ENCODE measurements around the gene FAM83C. TPM values are rescaled to one million over a fixed set of nuclear protein-coding genes. Genes with fewer than 3 reads are reported as not detected.
"Not testable (repeated sequence)": the region's sequence is repeated elsewhere in the genome, so short reads cannot be mapped to it uniquely, and the experiment has no call there.

Gene FAM83C
- total RNA-seq, 2 experiments from 2014 or later = not detected

GRCh38 chr20:35262731-35263531, 29.3 kb downstream of the FAM83C start:
- H3K9me3 Mint-ChIP-seq; POLR2A ChIA-PET; H3K36me3 Mint-ChIP-seq (ENCODE audit: low read depth); H3K4me3 Mint-ChIP-seq; H3K4me1 Mint-ChIP-seq; CTCF ChIA-PET; H3K27ac Mint-ChIP-seq; DNase-seq; H3K27me3 Mint-ChIP-seq: not testable (repeated sequence)

- H3K27ac Mint-ChIP-seq; H3K4me3 Mint-ChIP-seq; H3K27me3 Mint-ChIP-seq; H3K36me3 Mint-ChIP-seq (ENCODE audit: low read depth); H3K9me3 Mint-ChIP-seq; POLR2A ChIA-PET; H3K4me1 Mint-ChIP-seq; DNase-seq; CTCF ChIA-PET: not testable (repeated sequence)
These were observed 29.9 kb downstream of the FAM83C start for GRCh38 chr20:35262321-35262720.

GRCh38 chr20:35260426-35260825, 31.8 kb downstream of the FAM83C start:
- no peak for DNase-seq
- H3K27ac Mint-ChIP-seq = no peak overlapping the region
- CTCF ChIA-PET = interaction anchor here (0.8 to 2.2 kb wide), 3 partner anchors 9 to 19 kb away, joined by 3 to 6 read pairs (median 3); no protein-coding TSS in a partner anchor

GRCh38 chr20:35257175-35257909, 34.9 kb downstream of the FAM83C start:
- no peak overlapping the region for H3K4me3 Mint-ChIP-seq
- CTCF ChIA-PET = interaction anchor here (0.6 kb wide), 1 partner anchor 124 kb away, joined by 3 read pairs; no protein-coding TSS in a partner anchor
- DNase-seq = no peak
- peaks cover 9% of the 10 kb centered on the region for H3K4me1 Mint-ChIP-seq
- no peak overlapping the region for H3K27ac Mint-ChIP-seq
- peaks cover 4% of the 10 kb centered on the region for H3K36me3 Mint-ChIP-seq (ENCODE audit: low read depth)
- POLR2A ChIA-PET = no interaction called here
- H3K27me3 Mint-ChIP-seq = no peaks in the 10 kb centered on the region
- H3K9me3 Mint-ChIP-seq = no peaks in the 10 kb centered on the region

More at GRCh38 chr20:35260426-35260825, 31.8 kb downstream of the FAM83C start:
- Mint-ChIP-seq H3K36me3 (ENCODE audit: low read depth) (peaks cover 2% of the 10 kb centered on the region), H3K4me1 (no peaks in the 10 kb centered on the region), H3K9me3 (no peaks in the 10 kb centered on the region), H3K4me3 (no peak overlapping the region), H3K27me3 (no peaks in the 10 kb centered on the region)
- POLR2A ChIA-PET = no interaction called here

GRCh38 chr20:35254448-35254999, 37.7 kb downstream of the FAM83C start:
- Mint-ChIP-seq H3K4me3 (no peak overlapping the region), H3K4me1 (peaks cover 30% of the 10 kb centered on the region), H3K27me3 (no peaks in the 10 kb centered on the region), H3K36me3 (ENCODE audit: low read depth) (peaks cover 6% of the 10 kb centered on the region), H3K27ac (no peak overlapping the region), H3K9me3 (no peaks in the 10 kb centered on the region)
- DNase-seq = no peak
- CTCF ChIA-PET = interaction anchor here (0.8 to 1.2 kb wide), 4 partner anchors 14 to 129 kb away, joined by 3 to 4 read pairs (median 3); no protein-coding TSS in a partner anchor
- POLR2A ChIA-PET = interaction anchor here (0.6 kb wide), 1 partner anchor 281 kb away, joined by 3 read pairs; no protein-coding TSS in a partner anchor

- H3K36me3 Mint-ChIP-seq (ENCODE audit: low read depth) = peaks cover 6% of the 10 kb centered on the region
- CTCF ChIA-PET = interaction anchor here (0.6 kb wide), 1 partner anchor 169 kb away, joined by 4 read pairs; no protein-coding TSS in a partner anchor
- H3K27me3 Mint-ChIP-seq = no peaks in the 10 kb centered on the region
- H3K4me3 Mint-ChIP-seq = no peak overlapping the region
- no peaks in the 10 kb centered on the region for H3K9me3 Mint-ChIP-seq
- peaks cover 30% of the 10 kb centered on the region for H3K4me1 Mint-ChIP-seq
- DNase-seq = no peak
- POLR2A ChIA-PET = no interaction called here
- peak overlapping the region; percentile 79 for H3K27ac Mint-ChIP-seq
These were observed 39.2 kb downstream of the FAM83C start for GRCh38 chr20:35253010-35253409.

- not testable (repeated sequence) for H3K9me3 Mint-ChIP-seq; H3K36me3 Mint-ChIP-seq (ENCODE audit: low read depth); DNase-seq; H3K27me3 Mint-ChIP-seq
- peak overlapping the region; percentile 37 for H3K4me3 Mint-ChIP-seq
- ChIA-PET POLR2A (interaction anchor here (0.6 kb wide), 2 partner anchors 25 to 240 kb away, joined by 3 to 4 read pairs; partner anchors contain the start of gene MMP24OS), CTCF (interaction anchor here (1.5 kb wide), 1 partner anchor 12 kb away, joined by 3 read pairs; no protein-coding TSS in a partner anchor)
- H3K4me1 Mint-ChIP-seq = peaks cover 33% of the 10 kb centered on the region
- peak overlapping the region; percentile 97 for H3K27ac Mint-ChIP-seq
These were observed 39.6 kb downstream of the FAM83C start for GRCh38 chr20:35252598-35252997.

- H3K4me3 Mint-ChIP-seq = peak overlapping the region; percentile 37
- CTCF ChIA-PET = interaction anchor here (1.1 to 1.5 kb wide), 2 partner anchors 12 to 43 kb away, joined by 3 read pairs; no protein-coding TSS in a partner anchor
- peaks cover 34% of the 10 kb centered on the region for H3K4me1 Mint-ChIP-seq
- peak overlapping the region; percentile 97 for H3K27ac Mint-ChIP-seq
- POLR2A ChIA-PET = interaction anchor here (0.6 kb wide), 2 partner anchors 26 to 240 kb away, joined by 3 to 4 read pairs; partner anchors contain the start of gene MMP24OS
- peaks cover 6% of the 10 kb centered on the region for H3K36me3 Mint-ChIP-seq (ENCODE audit: low read depth)
- H3K9me3 Mint-ChIP-seq = no peaks in the 10 kb centered on the region
- H3K27me3 Mint-ChIP-seq = no peaks in the 10 kb centered on the region
- peak; percentile 68 for DNase-seq
These were observed 40.2 kb downstream of the FAM83C start for GRCh38 chr20:35252037-35252461.

- POLR2A ChIA-PET = no interaction called here
- Mint-ChIP-seq H3K36me3 (ENCODE audit: low read depth) (peaks cover 6% of the 10 kb centered on the region), H3K4me1 (peaks cover 34% of the 10 kb centered on the region), H3K9me3 (no peaks in the 10 kb centered on the region), H3K27ac (peak overlapping the region; percentile 97), H3K4me3 (peak overlapping the region; percentile 5), H3K27me3 (no peaks in the 10 kb centered on the region)
- no peak for DNase-seq
- CTCF ChIA-PET = interaction anchor here (1.1 to 1.5 kb wide), 2 partner anchors 11 to 42 kb away, joined by 3 read pairs; no protein-coding TSS in a partner anchor
These were observed 40.6 kb downstream of the FAM83C start for GRCh38 chr20:35251613-35251940.

GRCh38 chr20:35248641-35249475, 43.4 kb downstream of the FAM83C start:
- Mint-ChIP-seq H3K4me3 (no peak overlapping the region), H3K27ac (no peak overlapping the region), H3K9me3 (no peaks in the 10 kb centered on the region), H3K27me3 (no peaks in the 10 kb centered on the region), H3K4me1 (peaks cover 34% of the 10 kb centered on the region), H3K36me3 (ENCODE audit: low read depth) (peaks cover 2% of the 10 kb centered on the region)
- DNase-seq = no peak
- ChIA-PET CTCF (interaction anchor here (0.6 to 1.3 kb wide), 4 partner anchors 18 to 786 kb away, joined by 3 read pairs; no protein-coding TSS in a partner anchor), POLR2A (no interaction called here)

- Mint-ChIP-seq H3K4me3 (no peak overlapping the region), H3K4me1 (peaks cover 18% of the 10 kb centered on the region), H3K27ac (no peak overlapping the region), H3K36me3 (ENCODE audit: low read depth) (no peaks in the 10 kb centered on the region), H3K9me3 (no peaks in the 10 kb centered on the region), H3K27me3 (no peaks in the 10 kb centered on the region)
- ChIA-PET CTCF (interaction anchor here (0.6 to 0.7 kb wide), 3 partner anchors 14 to 371 kb away, joined by 3 read pairs; no protein-coding TSS in a partner anchor), POLR2A (no interaction called here)
- DNase-seq = no peak
These were observed 45.5 kb downstream of the FAM83C start for GRCh38 chr20:35246723-35247122.

GRCh38 chr20:35243986-35244385, 48.2 kb downstream of the FAM83C start:
- ChIA-PET CTCF (no interaction called here), POLR2A (no interaction called here)
- H3K9me3 Mint-ChIP-seq = no peaks in the 10 kb centered on the region
- H3K27ac Mint-ChIP-seq = no peak overlapping the region
- no peak for DNase-seq
- H3K4me1 Mint-ChIP-seq = peaks cover 4% of the 10 kb centered on the region
- no peaks in the 10 kb centered on the region for H3K36me3 Mint-ChIP-seq (ENCODE audit: low read depth)
- H3K4me3 Mint-ChIP-seq = no peak overlapping the region
- peaks cover 3% of the 10 kb centered on the region for H3K27me3 Mint-ChIP-seq

All from activated CD4-positive, alpha-beta T cell treated with anti-CD3 and anti-CD28 coated beads, Interleukin-2, amount 10 ng/mL, durations not matched to agents 7 days and 5 days (primary cell).